ENCODE measurements around the gene ADGRG4.

ADGRG4 gene

GRCh38 chrX:136306182-136306581, 5.4 kb downstream of the ADGRG4 start:
- DNase-seq, result no peak

DNA sequence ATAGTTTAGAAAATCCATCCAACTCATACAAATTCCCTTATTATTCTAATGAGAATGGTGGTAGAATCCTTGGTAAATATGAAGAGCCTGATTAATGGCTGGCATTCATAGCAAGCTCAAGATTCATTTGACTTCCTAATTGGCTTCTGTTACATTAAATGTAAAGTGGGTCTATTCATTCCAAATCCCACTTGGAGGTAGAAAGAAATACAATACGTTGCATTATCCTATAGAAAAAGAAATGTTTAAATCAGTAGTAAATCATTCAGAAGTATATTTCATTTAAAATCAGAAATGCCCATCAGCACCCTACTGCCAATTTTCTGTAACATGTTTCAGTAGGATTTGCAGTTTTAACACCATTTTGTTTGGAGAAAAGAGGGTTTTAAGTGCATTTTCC, 6.7 kb downstream of the ADGRG4 start:
- no peak for DNase-seq

GRCh38 chrX:136310411-136310810, 9.6 kb downstream of the ADGRG4 start:
- no peak for DNase-seq

- no peak for DNase-seq
These were observed 17.4 kb downstream of the ADGRG4 start for GRCh38 chrX:136318156-136318555.

DNA sequence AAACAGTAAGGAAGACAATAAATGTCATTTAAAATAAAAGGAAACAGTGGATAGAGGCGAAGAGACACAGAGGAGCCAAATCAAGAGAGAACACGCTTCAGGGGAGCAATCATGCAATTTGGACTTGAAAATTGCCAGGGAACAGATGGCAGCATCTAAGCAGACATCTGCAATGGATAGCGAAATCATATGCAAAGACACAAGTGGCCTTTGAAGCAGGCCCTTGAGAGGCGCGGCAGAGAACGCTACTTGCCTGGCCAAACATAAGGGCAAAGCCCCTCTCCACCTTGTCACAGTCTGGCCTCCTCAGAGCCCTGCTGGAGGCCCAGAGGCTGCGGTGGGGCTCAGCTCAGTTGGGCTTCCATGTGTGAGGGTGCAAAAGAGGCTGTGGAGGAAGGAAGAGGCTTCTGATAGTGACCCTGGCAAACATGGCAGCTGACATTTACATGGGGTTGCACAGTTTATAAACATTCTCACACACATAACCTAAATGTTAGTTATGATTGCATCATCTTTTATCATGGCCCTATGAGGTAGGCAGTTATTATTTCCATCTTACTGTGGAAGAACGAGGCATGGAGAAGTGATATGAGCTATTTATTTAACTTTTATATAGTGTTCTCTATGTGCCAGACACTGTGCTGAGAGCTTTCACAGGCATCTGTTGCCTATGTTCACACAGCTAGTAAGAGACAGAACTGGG, 18.3 kb downstream of the ADGRG4 start:
- no peak for DNase-seq

DNA sequence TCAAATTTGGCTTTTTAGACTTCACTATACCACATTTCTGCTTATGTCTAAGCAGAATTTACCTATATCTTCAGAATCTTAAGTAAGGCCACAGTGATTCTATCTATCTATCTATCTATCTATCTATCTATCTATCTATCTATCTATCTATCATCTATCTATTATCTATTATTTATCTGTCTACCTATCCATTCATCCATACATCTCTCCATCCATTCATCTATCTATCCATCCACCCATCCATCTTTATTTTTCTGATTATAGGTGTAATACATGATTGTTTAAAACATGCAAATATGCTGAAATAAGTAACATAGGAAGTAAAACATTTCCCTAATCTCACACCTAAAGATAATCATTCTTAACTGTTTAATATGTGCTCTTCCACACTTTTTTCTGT, 18.8 kb downstream of the ADGRG4 start:
- DNase-seq, result no peak

DNA sequence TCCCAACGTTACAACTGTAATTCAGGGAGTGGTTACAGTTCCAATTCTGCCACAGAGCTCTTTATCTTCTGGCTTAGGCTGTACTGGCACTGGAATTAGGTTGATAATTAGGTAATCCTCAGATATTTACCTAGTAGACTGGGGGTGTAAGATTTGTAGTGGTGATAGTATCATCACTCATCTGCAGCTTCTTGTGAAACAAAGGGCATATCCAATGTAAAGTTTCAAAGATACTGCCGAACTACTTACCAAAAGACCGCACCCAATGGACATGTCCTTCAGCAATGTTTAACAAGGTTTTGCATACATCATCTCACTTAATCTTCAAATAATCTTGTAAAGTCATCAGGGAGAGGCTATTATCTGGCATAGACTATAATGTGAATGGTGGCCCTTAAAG, 20.8 kb downstream of the ADGRG4 start:
- DNase-seq, result no peak

DNA sequence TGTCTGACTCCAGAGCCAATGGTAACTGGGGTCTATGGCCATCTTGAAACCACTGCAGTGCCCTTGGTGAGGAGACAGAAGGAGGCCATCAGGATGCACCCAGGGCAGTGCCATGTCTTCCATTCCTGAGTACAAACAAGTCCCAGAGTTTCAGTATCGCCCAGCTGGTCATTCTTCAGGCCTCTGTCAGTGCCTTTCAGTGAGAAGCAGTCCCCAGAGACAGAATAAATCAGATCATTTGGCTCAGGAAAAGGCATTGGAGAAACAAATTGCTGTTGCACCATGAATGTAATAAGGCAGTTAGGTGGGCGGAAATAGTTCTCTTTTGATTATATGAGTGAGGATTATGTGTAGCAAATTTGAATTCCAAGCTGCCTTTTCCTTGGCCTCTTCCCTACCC, 21.3 kb downstream of the ADGRG4 start:
- DNase-seq, result no peak

DNA sequence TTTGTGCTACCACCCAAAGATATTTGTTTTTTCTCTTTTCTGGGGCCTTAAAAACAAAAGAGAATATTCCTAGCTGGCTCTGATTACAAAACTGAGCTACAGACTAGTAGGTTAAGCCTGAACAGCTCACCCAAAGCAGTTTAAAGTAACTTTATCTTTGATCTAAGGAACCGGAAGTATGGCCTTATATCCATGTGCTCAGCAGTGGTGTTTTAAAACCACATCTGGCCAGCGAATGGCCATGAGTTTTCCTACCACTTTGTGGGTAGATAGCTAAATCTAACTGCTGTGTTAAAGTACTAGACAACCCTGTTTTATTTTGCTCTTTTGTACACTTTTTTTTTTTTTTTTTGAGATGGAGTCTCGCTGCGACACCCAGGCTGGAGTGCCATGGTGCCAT, 24.6 kb downstream of the ADGRG4 start:
- no peak for DNase-seq

DNA sequence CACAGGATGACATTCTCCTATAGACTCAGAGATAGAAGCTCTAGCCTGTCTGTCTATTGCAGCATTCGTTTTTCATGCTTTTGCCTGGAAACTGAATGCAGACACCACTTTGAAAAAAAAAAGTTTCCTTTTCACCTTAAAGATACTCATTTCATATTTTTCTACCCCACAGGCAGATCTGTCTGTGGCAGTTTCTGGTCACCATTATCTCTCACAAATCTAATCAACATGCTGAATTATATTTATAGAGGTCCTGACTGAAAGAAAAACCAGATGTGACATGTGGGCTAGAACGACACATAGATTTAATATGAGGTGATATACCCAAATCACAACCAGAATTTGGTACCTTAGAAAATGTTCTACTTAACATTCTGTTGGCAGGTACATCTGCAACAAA, 28.2 kb downstream of the ADGRG4 start:
- DNase-seq, result no peak

DNA sequence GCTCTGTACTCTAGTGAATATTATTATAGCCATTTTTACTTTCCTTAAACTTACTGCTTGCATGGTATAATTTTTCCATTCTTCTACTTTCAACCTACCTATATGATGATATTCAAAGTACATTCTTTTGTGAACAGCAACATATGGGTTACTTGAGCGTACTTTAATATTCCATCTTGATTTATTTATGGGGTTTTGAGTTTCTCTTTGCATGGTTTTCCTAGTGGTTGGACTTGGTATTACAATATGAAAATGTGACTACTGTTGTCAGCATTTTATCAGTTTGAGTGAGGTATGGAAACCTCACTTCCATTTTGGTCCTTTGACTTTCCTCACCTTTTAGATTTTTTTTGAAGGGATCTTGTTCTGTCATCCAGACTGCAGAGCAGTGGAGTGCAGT, 35.9 kb downstream of the ADGRG4 start:
- no peak for DNase-seq

- DNase-seq, result no peak
These were observed 38.9 kb downstream of the ADGRG4 start for GRCh38 chrX:136339702-136340101.

DNA sequence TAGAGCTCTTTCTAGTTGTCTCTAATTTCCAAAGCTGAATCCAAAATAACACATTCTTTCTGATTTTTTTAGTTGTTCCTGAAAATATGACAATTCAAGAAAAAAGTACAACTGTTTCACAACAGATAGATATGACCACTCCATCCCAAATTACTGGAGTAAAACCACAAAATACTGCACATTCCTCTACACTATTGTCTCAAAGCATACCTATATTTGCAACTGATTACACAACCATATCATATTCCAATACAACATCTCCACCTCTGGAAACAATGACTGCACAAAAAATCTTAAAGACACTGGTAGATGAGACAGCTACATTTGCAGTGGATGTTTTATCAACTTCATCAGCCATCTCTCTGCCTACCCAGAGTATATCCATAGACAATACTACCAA, 43.6 kb downstream of the ADGRG4 start:
- no peak for DNase-seq

DNA sequence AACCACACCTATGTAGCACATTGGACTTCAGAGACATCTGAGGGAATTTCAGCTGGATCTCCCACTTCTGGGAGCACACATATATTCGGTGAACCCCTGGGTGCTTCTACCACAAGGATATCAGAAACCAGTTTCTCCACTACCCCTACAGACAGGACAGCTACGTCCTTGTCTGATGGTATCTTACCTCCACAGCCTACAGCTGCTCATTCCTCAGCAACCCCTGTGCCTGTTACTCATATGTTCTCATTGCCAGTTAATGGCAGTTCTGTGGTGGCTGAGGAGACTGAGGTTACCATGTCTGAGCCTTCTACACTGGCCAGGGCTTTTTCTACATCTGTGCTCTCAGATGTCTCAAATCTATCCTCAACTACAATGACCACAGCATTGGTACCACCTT, 45.7 kb downstream of the ADGRG4 start:
- DNase-seq, result no peak

- no peak for DNase-seq
These were observed 46.9 kb downstream of the ADGRG4 start for GRCh38 chrX:136347706-136348105.

DNA sequence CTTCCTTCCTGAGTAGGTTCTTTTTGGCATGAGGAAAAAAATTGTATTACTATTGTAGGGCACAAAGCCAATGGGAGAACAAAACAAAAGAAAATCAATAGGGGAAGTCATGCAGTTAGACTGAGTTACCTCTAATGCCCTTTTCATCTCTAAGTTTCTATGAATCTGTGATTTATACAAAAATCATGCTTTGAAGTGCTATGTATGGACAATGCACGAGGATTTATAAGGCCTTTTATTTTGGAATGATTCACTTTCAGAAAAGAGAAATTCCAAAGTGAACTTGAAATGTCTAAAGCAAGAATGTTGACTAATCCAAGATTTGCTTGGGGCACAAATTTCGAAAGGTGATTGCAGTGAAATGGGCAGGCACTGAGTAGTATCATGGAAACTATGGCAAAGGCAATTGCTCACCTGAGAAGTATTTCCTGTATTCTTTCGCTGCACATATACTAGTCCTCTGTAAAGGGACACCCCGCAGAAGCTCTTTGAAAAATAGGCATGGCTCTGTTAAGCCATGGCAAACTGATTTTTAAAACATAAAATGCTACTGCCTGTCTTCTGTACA, 52.8 kb downstream of the ADGRG4 start:
- no peak for DNase-seq

GRCh38 chrX:136354201-136354600, 53.4 kb downstream of the ADGRG4 start:
- DNase-seq, result no peak

GRCh38 chrX:136369377-136369776, 68.6 kb downstream of the ADGRG4 start:
- no peak for DNase-seq

DNA sequence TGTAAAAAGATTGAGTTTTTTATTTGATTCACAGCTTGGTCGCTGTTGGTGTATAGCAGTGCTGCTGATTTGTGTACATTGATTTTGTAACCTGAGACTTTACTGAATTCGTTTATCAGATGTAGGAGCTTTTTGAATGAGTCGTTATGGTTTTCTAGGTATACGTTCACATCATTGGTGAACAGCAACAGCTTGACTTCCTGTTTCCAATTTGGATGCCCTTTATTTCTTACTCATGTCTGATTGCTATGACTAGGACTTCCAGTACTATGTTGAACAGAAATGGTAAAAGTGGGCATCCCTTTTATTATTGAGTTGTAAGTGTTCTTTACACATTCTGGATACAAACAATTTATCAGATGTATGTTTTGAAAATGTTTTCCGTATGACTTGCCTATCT, 76.0 kb downstream of the ADGRG4 start:
- DNase-seq, result no peak

DNA sequence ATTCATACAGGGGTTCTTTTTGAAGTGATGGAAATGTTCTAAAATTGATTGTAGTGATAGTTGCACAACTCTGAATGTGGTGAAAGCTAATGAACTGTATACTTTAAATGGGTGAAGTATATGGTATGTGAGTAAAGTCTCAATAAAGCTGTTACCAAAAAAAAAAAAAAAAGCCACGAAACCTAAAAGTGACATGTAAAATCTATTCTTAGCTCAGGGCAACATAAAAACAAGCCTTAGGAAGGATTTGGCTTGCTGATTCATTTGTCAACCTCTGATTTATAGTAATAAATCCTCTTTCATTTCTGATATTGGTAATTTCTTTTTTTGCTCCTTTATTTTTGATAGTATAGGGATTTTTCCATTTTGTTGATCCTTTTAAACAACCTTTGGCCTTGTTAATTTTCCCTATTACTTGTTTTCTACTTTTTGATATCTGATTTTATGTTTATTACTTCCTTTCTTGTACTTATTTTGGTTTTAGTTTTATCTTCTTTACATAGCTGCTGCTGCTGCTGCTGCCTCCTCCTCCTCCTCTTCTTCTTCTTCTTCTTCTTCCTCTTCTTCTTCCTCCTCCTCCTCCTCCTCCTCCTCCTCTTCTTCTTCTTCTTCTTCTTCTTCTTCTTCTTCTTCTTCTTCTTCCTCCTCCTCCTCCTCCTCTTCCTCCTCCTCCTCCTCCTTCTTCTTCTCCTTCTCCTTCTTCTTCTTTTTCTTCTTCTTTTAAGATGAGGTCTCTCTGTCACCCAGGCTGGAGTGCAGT, 79.4 kb downstream of the ADGRG4 start:
- no peak for DNase-seq

DNA sequence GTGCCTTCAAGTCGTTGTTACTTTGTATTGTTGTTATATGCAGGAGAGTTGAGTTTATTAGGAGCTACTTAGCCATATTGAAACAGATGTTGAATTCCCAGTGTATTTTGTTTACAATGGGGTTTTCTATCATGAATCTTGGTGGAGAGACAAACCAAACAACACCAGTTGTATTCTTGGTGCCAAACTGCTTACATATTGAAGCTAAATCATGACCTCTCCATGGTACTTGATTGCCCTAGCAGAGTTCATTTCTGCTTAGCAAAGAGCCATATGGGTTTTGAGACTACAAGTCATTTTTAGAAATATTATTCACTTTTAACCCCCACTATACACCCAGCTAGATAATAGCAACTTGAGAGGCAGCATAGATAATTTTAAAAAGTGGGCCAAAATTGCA, 85.4 kb downstream of the ADGRG4 start:
- no peak for DNase-seq

DNA sequence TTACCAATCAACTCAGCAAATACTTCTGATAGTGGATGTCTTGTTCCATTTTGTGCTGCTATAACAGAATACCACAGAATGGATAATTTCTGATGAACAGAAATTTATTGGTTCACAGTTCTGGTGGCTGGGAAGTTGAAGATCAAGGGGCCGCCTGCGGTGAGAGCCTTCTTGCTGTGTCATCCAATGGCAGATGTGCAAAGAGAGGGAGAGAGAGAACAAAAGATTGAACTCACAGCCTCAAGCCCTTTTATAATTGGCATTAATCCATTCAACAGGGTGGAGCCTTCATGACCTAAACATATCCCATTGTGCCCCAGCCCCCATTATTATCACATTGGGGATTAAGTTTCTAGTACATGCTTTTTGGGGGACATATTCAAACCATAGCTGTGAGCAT, 86.1 kb downstream of the ADGRG4 start:
- DNase-seq, result no peak

- no peak for DNase-seq
These were observed 87.3 kb downstream of the ADGRG4 start for GRCh38 chrX:136387951-136388502.

GRCh38 chrX:136390921-136391320, 90.2 kb downstream of the ADGRG4 start:
- no peak for DNase-seq

Data from CD4-positive, alpha-beta T cell treated with Interferon gamma for 1 hour (primary cell).